ENCODE measurements around the gene CGNL1.

CGNL1 gene

DNA sequence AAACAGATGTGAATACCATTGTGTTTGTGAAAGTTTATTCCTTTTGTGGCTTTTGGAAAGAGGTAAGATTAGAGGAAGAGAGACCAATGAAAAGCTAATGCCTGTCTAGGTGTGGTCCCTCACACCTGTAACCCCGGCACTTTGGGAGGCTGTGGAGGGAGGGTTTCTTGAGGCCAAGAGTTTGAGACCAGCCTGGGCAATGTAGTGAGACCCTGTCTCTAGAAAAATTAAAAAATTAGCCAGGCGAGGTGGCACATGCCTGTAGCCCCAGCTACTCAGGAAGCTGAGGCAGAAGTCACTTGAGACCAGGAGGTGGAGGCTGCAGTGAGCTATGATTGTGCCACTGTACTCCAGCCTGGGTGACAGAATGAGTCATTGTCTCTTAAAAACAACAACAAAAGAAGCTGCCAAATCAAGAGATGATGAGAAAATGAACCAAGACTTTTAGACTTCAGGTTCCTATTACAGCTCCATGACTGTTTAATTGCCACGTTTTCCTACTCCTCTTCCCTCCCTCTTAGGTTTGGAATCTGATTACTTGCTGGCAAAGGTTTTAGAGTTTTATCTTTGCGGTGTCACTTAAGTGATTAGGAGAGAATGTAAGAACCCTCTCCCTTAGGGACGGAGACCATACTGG is 68.7 kb downstream of the CGNL1 start:
- Mint-ChIP-seq H3K4me1 (no peaks in the 10 kb centered on the region), H3K4me3 (no peak overlapping the region), H3K9me3 (no peaks in the 10 kb centered on the region), H3K27me3 (peaks cover 20% of the 10 kb centered on the region), H3K27ac (no peak overlapping the region)
- ATAC-seq (no peak), DNase-seq (no peak)

GRCh38 chr15:57445872-57446271 is 69.6 kb downstream of the CGNL1 start:
- ATAC-seq (no peak), DNase-seq (no peak)
- H3K27me3 Mint-ChIP-seq: peaks cover 20% of the 10 kb centered on the region
- H3K4me3 Mint-ChIP-seq: no peak overlapping the region
- H3K9me3 Mint-ChIP-seq: no peaks in the 10 kb centered on the region
- no peak overlapping the region for H3K27ac Mint-ChIP-seq
- H3K4me1 Mint-ChIP-seq: no peaks in the 10 kb centered on the region

- ATAC-seq (no peak), DNase-seq (no peak)
- Mint-ChIP-seq H3K27ac (no peak overlapping the region), H3K4me3 (no peak overlapping the region), H3K4me1 (no peaks in the 10 kb centered on the region), H3K27me3 (peaks cover 20% of the 10 kb centered on the region), H3K9me3 (no peaks in the 10 kb centered on the region)
Measured at GRCh38 chr15:57446393-57446792, 70.1 kb downstream of the CGNL1 start.

DNA sequence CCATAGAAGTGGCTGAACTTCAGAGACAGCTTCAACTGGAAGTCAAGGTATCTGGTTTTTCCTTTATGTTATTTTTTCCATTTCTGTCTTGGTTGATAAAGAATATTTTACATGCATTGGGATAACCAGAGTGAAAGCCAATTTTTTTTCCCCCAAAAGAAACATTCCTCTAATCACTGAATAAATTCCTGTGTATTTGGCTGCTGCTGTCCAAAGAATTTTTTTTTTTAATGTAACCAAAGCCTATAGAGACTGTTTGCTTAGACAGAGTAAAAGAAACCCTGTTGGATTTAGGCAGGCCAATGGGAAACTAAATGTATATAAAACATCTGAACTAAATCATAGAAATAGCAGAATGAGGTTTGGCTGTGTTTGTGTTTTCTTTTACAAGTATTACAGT is 75.2 kb downstream of the CGNL1 start:
- H3K27me3 Mint-ChIP-seq: peaks cover 13% of the 10 kb centered on the region
- H3K27ac Mint-ChIP-seq: no peak overlapping the region
- no peak overlapping the region for H3K4me3 Mint-ChIP-seq
- ATAC-seq (no peak), DNase-seq (no peak)
- H3K4me1 Mint-ChIP-seq: no peaks in the 10 kb centered on the region
- no peaks in the 10 kb centered on the region for H3K9me3 Mint-ChIP-seq

DNA sequence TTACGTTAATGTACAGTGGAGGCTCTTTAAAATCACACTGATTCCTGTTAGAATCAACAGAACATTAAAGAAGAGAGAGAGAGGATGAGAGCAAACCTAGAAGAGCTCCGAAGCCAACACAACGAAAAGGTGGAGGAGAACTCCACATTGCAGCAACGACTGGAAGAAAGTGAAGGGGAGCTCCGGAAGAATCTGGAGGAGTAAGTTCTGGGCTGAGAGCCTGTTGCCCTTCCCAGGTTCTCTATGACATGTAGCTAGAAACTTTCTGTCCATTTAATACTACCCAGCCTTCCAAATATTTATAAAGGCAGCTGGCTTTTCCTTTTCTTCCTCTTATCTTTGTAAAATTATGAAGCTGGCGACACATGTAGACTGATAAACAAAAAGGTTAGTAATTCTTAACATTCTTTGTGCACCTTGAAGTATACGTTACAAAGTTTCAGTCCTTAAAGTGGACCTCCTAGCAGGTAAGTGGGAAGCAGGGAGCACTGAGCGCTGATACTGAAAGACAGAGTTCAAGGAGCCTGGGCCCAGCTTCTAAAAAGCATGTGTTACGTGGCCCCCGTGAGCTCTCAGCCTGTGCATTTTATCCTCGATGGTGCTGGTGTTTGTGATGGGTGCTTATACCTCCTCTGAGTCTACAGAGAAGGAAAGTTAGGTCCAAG is 75.9 kb downstream of the CGNL1 start:
- Mint-ChIP-seq H3K4me3 (no peak overlapping the region), H3K27me3 (peaks cover 13% of the 10 kb centered on the region), H3K9me3 (no peaks in the 10 kb centered on the region), H3K4me1 (no peaks in the 10 kb centered on the region), H3K27ac (no peak overlapping the region)
- DNase-seq (no peak), ATAC-seq (no peak)

DNA sequence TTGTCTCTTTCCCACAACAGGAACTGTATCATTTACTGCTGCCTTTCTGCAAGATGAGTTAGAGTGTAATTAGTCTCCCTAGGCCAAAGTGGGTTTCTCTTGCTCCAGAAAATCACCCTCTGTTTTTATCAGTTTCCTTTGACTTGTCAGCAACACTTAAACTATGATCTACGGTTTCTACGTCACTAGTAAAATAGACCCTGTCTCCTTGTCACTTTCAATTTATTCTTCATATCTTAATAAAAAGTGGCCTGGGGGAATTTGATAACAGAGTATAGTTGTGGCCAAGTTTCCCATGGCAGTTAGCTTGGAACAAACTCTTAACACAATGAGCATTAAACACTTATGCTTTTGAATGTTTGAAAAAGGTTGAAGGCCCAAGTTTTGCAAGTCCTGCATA is 79.6 kb downstream of the CGNL1 start:
- no peak for ATAC-seq
- Mint-ChIP-seq H3K4me3 (no peak overlapping the region), H3K9me3 (no peaks in the 10 kb centered on the region), H3K4me1 (no peaks in the 10 kb centered on the region), H3K27ac (no peak overlapping the region), H3K27me3 (no peaks in the 10 kb centered on the region)
- DNase-seq: no peak

- DNase-seq: no peak
- no peak overlapping the region for H3K4me3 Mint-ChIP-seq
- H3K9me3 Mint-ChIP-seq: no peaks in the 10 kb centered on the region
- H3K4me1 Mint-ChIP-seq: no peaks in the 10 kb centered on the region
- no peaks in the 10 kb centered on the region for H3K27me3 Mint-ChIP-seq
- no peak for ATAC-seq
- no peak overlapping the region for H3K27ac Mint-ChIP-seq
Measured at GRCh38 chr15:57456559-57456958, 80.3 kb downstream of the CGNL1 start.

DNA sequence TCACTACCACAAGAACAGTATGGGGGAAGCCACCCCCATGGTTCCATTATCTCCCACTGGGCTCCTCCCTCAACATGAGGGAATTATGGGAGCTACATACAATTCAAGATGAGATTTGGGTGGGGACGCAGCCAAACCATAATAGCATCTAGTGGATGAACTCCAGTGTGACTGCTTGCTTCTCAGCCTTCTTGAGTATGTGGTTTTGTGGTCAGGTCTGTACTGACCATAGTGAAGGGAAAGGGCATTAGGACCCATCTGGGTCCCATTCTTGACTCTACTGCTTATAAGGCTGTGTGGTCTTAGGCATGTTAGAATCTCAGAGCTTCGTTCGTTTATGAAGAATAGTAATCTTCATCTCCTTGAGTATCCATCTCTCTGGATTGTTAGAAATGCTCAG is 81.4 kb downstream of the CGNL1 start:
- H3K4me1 Mint-ChIP-seq: no peaks in the 10 kb centered on the region
- no peak overlapping the region for H3K27ac Mint-ChIP-seq
- H3K9me3 Mint-ChIP-seq: no peaks in the 10 kb centered on the region
- no peak for DNase-seq
- no peak overlapping the region for H3K4me3 Mint-ChIP-seq
- H3K27me3 Mint-ChIP-seq: no peaks in the 10 kb centered on the region
- ATAC-seq: no peak

- H3K4me1 Mint-ChIP-seq: no peaks in the 10 kb centered on the region
- no peak overlapping the region for H3K27ac Mint-ChIP-seq
- H3K4me3 Mint-ChIP-seq: no peak overlapping the region
- ATAC-seq (no peak), DNase-seq (no peak)
- no peaks in the 10 kb centered on the region for H3K9me3 Mint-ChIP-seq
- no peaks in the 10 kb centered on the region for H3K27me3 Mint-ChIP-seq
Measured at GRCh38 chr15:57458356-57458781, 82.1 kb downstream of the CGNL1 start.

GRCh38 chr15:57460208-57460816 is 84.0 kb downstream of the CGNL1 start:
- no peaks in the 10 kb centered on the region for H3K9me3 Mint-ChIP-seq
- ATAC-seq: no peak
- no peaks in the 10 kb centered on the region for H3K27me3 Mint-ChIP-seq
- no peak overlapping the region for H3K4me3 Mint-ChIP-seq
- no peak for DNase-seq
- no peak overlapping the region for H3K27ac Mint-ChIP-seq
- H3K4me1 Mint-ChIP-seq: no peaks in the 10 kb centered on the region

GRCh38 chr15:57461541-57461940 is 85.2 kb downstream of the CGNL1 start:
- ATAC-seq (no peak), DNase-seq (no peak)
- Mint-ChIP-seq H3K27ac (no peak overlapping the region), H3K4me1 (no peaks in the 10 kb centered on the region), H3K27me3 (peaks cover 2% of the 10 kb centered on the region), H3K9me3 (no peaks in the 10 kb centered on the region), H3K4me3 (no peak overlapping the region)

DNA sequence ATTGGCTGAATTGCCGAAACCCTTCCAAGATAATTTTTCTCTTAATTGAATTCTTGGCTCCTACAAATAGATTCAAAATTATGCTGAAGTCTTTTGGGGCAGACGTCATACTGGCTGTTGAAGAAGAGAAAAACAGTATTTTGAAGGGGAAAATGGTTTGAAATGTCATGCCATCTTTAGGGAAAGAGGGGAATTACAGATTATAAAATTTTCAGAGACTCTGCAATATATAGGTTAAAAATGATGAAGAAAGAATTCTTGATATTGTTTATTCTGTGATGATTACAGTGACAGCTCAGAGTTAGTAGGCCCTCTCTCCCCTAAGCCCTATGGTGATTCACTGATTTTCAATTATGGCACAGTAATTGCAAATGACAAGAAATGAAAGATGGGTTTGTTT is 86.1 kb downstream of the CGNL1 start:
- H3K9me3 Mint-ChIP-seq: no peaks in the 10 kb centered on the region
- ATAC-seq (no peak), DNase-seq (no peak)
- no peak overlapping the region for H3K4me3 Mint-ChIP-seq
- H3K27me3 Mint-ChIP-seq: peaks cover 11% of the 10 kb centered on the region
- H3K4me1 Mint-ChIP-seq: no peaks in the 10 kb centered on the region
- no peak overlapping the region for H3K27ac Mint-ChIP-seq

GRCh38 chr15:57463360-57463759 is 87.1 kb downstream of the CGNL1 start:
- H3K4me3 Mint-ChIP-seq: no peak overlapping the region
- H3K27ac Mint-ChIP-seq: peak overlapping the region in 1 of 2 donors; percentile 20
- DNase-seq: no peak
- peaks cover 21% of the 10 kb centered on the region for H3K27me3 Mint-ChIP-seq
- no peaks in the 10 kb centered on the region for H3K4me1 Mint-ChIP-seq
- no peak for ATAC-seq
- H3K9me3 Mint-ChIP-seq: no peaks in the 10 kb centered on the region

DNA sequence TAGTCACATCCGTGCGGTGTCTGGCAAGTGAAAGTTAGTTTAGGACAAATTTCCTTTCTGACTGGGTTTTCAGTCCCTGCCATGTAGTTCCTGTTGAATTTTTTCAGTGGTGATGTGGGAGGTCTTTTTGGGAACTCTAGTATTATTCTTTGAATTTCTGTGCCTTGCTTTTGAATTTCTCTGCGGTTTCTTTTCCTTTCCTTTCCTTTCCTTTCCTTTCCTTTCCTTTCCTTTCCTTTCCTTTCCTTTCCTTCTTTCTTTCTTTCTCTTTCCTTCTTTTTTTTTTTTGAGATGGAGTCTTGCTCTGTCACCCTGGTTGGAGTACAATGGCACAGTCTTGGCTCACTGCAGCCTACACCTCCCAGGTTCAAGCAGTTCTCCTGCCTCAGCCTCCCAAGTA is 88.2 kb downstream of the CGNL1 start:
- no peaks in the 10 kb centered on the region for H3K9me3 Mint-ChIP-seq
- no peak overlapping the region for H3K4me3 Mint-ChIP-seq
- no peaks in the 10 kb centered on the region for H3K4me1 Mint-ChIP-seq
- H3K27ac Mint-ChIP-seq: no peak overlapping the region
- DNase-seq (no peak), ATAC-seq (no peak)
- H3K27me3 Mint-ChIP-seq: peaks cover 32% of the 10 kb centered on the region

- Mint-ChIP-seq H3K27ac (no peak overlapping the region), H3K4me3 (no peak overlapping the region), H3K27me3 (peaks cover 65% of the 10 kb centered on the region), H3K4me1 (peaks cover 6% of the 10 kb centered on the region), H3K9me3 (no peaks in the 10 kb centered on the region)
- ATAC-seq (no peak), DNase-seq (no peak)
Measured at GRCh38 chr15:57468486-57468885, 92.2 kb downstream of the CGNL1 start.

DNA sequence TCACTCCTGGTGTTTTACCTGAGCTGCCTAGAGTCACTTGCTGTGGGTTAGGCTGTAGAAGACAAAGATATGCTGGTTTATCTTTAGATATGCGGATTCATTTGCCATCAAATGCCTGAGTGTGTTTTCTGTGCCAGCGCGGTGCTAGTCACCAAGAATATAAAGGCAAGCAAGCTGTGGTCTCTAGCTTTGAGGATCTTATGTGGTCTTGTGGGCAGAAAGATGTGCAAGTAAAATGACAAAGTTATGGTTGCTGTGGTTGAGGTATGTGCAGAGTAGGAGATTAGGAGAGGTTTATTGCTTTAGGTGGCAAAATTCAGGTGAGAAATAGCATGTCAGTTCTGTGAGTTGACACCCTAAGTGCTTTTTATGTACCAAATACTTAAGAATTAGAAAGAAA is 94.2 kb downstream of the CGNL1 start:
- Mint-ChIP-seq H3K9me3 (no peaks in the 10 kb centered on the region), H3K4me1 (peaks cover 6% of the 10 kb centered on the region), H3K4me3 (no peak overlapping the region), H3K27me3 (peaks cover 76% of the 10 kb centered on the region), H3K27ac (no peak overlapping the region)
- DNase-seq: no peak
- ATAC-seq: no peak

Data from stimulated activated naive CD8-positive, alpha-beta T cell treated with anti-CD3 and anti-CD28 coated beads, Interleukin-15, amount 100 ng/mL, for 72 hours (primary cell).